IMR-90 (cell line): ENCODE results near the gene ADD1. TPM values are rescaled to one million over a fixed set of nuclear protein-coding genes. Genes with fewer than 3 reads are reported as not detected.

Source experiments
- ATAC-seq: fragments of 200-7000 bp; cut with Tn5 transposase; 2 replicates; pipeline ENCODE4 v1.9.1; 2020; ENCODE audit warnings: low read depth, mild to moderate bottlenecking, moderate library complexity
- BruUV-seq: library from RNA; stranded (reverse); fragments of 400-500 nt; replicated peaks from 2 replicates; lab custom pipeline; 2021; lab: Mats Ljungman, UMichigan
- CTCF ChIA-PET: fragments of 300-600 bp; formaldehyde crosslinking; extraction: SDS; loops from one replicate; lab custom pipeline; 2021; ENCODE audit warnings: antibody characterized with exemption; lab: Yijun Ruan, JAX
- POLR2A ChIA-PET: fragments of 300-600 bp; sonication (Branson Sonifier 250); formaldehyde crosslinking; loops from one replicate; lab custom pipeline; 2022; ENCODE audit warnings: antibody characterized with exemption; ENCODE audit not compliant: unreplicated experiment; lab: Charles Lee
- DNase-seq: peaks from one replicate; pipeline ENCODE4 v3.0.0; 2013
- H2AFZ ChIP-seq: replicated peaks from 2 replicates; pipeline ENCODE3; 2013; ENCODE audit warnings: low read length, mild to moderate bottlenecking; ENCODE audit not compliant: poor library complexity
- H2AK5ac ChIP-seq: 2 replicates; pipeline ENCODE4 v1.6.1; 2013; ENCODE audit warnings: low read depth, low read length, inconsistent platforms
- H2AK9ac ChIP-seq: replicated peaks from 2 replicates; pipeline ENCODE3; 2013; ENCODE audit warnings: mild to moderate bottlenecking, low read depth, low read length, moderate library complexity; ENCODE audit not compliant: poor library complexity
- H2BK120ac ChIP-seq: 2 replicates; pipeline ENCODE4 v1.6.1; 2013; ENCODE audit warnings: low read depth, low read length, inconsistent platforms
- H2BK15ac ChIP-seq: 3 replicates; pipeline ENCODE4 v1.6.1; 2013; ENCODE audit warnings: low read depth, low read length, inconsistent platforms
- H2BK20ac ChIP-seq: 2 replicates; pipeline ENCODE4 v1.6.1; 2013; ENCODE audit warnings: low read depth, mild to moderate bottlenecking, inconsistent platforms, low read length, moderate library complexity
- H2BK5ac ChIP-seq: 2 replicates; pipeline ENCODE4 v1.6.1; 2013; ENCODE audit warnings: mild to moderate bottlenecking, low read depth, low read length, inconsistent platforms; ENCODE audit not compliant: poor library complexity, severe bottlenecking
- H3K14ac ChIP-seq: replicated peaks from 2 replicates; pipeline ENCODE4 v1.6.1; 2013; ENCODE audit warnings: low read depth, low read length, inconsistent platforms
- H3K18ac ChIP-seq: 2 replicates; pipeline ENCODE4 v1.6.1; 2013; ENCODE audit warnings: low read depth, low read length, control low read depth
- H3K23ac ChIP-seq: 2 replicates; pipeline ENCODE4 v1.6.1; 2013; ENCODE audit warnings: low read depth, low read length, inconsistent platforms
- H3K27ac ChIP-seq: 2 replicates; pipeline ENCODE4 v1.5.1; 2013; ENCODE audit warnings: mild to moderate bottlenecking, control low read depth, low read length; ENCODE audit not compliant: insufficient read depth
- H3K27me3 ChIP-seq: 2 replicates; pipeline ENCODE4 v1.6.1; 2013; ENCODE audit warnings: low read length; ENCODE audit not compliant: control insufficient read depth, insufficient read depth
- H3K36me3 ChIP-seq: 2 replicates; pipeline ENCODE4 v1.6.1; 2013; ENCODE audit warnings: low read length, mixed read lengths; ENCODE audit not compliant: control insufficient read depth, insufficient read depth
- H3K4ac ChIP-seq: 2 replicates; pipeline ENCODE4 v1.6.1; 2013; ENCODE audit warnings: low read depth, low read length, inconsistent platforms
- H3K4me1 ChIP-seq: 2 replicates; pipeline ENCODE4 v1.6.1; 2013; ENCODE audit warnings: low read length, mixed read lengths; ENCODE audit not compliant: control insufficient read depth, insufficient read depth
- H3K4me2 ChIP-seq: 2 replicates; pipeline ENCODE4 v1.6.1; 2013; ENCODE audit warnings: low read depth, mild to moderate bottlenecking, control low read depth, low read length, moderate library complexity
- H3K4me3 ChIP-seq: 2 replicates; pipeline ENCODE4 v1.5.1; 2013; ENCODE audit warnings: low read depth, mild to moderate bottlenecking, control low read depth, low read length, moderate library complexity; ENCODE audit not compliant: insufficient read depth
- H3K56ac ChIP-seq: 2 replicates; pipeline ENCODE4 v1.6.1; 2013; ENCODE audit warnings: low read length, inconsistent platforms; ENCODE audit not compliant: insufficient read depth; ENCODE audit errors: extremely low read depth
- H3K79me1 ChIP-seq, 2 experiments: 2 replicates each; pipeline ENCODE4 v1.6.1; 2013; ENCODE audit warnings: low read length in 2 of 2, inconsistent platforms in 1 of 2, low read depth in 1 of 2
- H3K9ac ChIP-seq: 2 replicates; pipeline ENCODE4 v1.6.1; 2013; ENCODE audit warnings: low read depth, low read length, control low read depth
- H3K9me1 ChIP-seq: 2 replicates; pipeline ENCODE4 v1.6.1; 2013; ENCODE audit warnings: low read length, inconsistent platforms; ENCODE audit not compliant: insufficient read depth
- H3K9me3 ChIP-seq: 2 replicates; pipeline ENCODE4 v1.6.1; 2013; ENCODE audit warnings: low read length; ENCODE audit not compliant: control insufficient read depth, insufficient read depth
- H4K20me1 ChIP-seq: 2 replicates; pipeline ENCODE4 v1.6.1; 2013; ENCODE audit warnings: low read length, inconsistent platforms; ENCODE audit not compliant: insufficient read depth
- H4K5ac ChIP-seq: 2 replicates; pipeline ENCODE4 v1.6.1; 2013; ENCODE audit warnings: mild to moderate bottlenecking, low read depth, low read length, control low read depth
- H4K8ac ChIP-seq, 2 experiments: 2 replicates each; pipeline ENCODE4 v1.6.1; 2013; ENCODE audit warnings: low read depth in 2 of 2, low read length in 2 of 2, control low read depth in 1 of 2, inconsistent platforms in 1 of 2
- H4K91ac ChIP-seq: 2 replicates; pipeline ENCODE4 v1.6.1; 2013; ENCODE audit warnings: low read depth, low read length, inconsistent platforms; ENCODE audit not compliant: insufficient read depth
- BHLHE40 ChIP-seq: fragments of 150-350 bp; IDR thresholded peaks from 2 replicates; pipeline ENCODE4 v1.6.1; 2016; ENCODE audit warnings: mild to moderate bottlenecking, low read depth, low read length
- CEBPB ChIP-seq: IDR thresholded peaks from 2 replicates; pipeline ENCODE4 v1.6.1; 2012; ENCODE audit warnings: low read depth, low read length, improper control_type of control experiment
- CHD1 ChIP-seq: IDR thresholded peaks from 2 replicates; pipeline ENCODE4 v1.6.1; 2012; ENCODE audit warnings: low read depth, low read length, improper control_type of control experiment
- CTCF ChIP-seq: conservative IDR thresholded peaks from 2 replicates; pipeline ENCODE4 v1.5.1; 2012; ENCODE audit warnings: mild to moderate bottlenecking, low read depth, low read length, improper control_type of control experiment
- ELK1 ChIP-seq: fragments of 150-350 bp; IDR thresholded peaks from 2 replicates; pipeline ENCODE4 v1.6.1; 2016; ENCODE audit warnings: low read depth, mild to moderate bottlenecking, low read length, moderate library complexity, borderline replicate concordance
- FOS ChIP-seq: fragments of 150-350 bp; IDR thresholded peaks from 2 replicates; pipeline ENCODE4 v1.6.1; 2016; ENCODE audit warnings: low read depth, low read length
- MAFK ChIP-seq: IDR thresholded peaks from 2 replicates; pipeline ENCODE4 v1.6.1; 2012; ENCODE audit warnings: low read depth, low read length, improper control_type of control experiment
- MAZ ChIP-seq: IDR thresholded peaks from 2 replicates; pipeline ENCODE4 v1.6.1; 2012; ENCODE audit warnings: low read depth, mild to moderate bottlenecking, low read length, improper control_type of control experiment, moderate library complexity, borderline replicate concordance
- MXI1 ChIP-seq: IDR thresholded peaks from 2 replicates; pipeline ENCODE4 v1.6.1; 2012; ENCODE audit warnings: low read depth, mild to moderate bottlenecking, low read length, moderate library complexity, borderline replicate concordance
- NFE2L2 ChIP-seq: fragments of 150-350 bp; IDR thresholded peaks from 2 replicates; pipeline ENCODE4 v1.6.1; 2016; ENCODE audit warnings: low read depth, mild to moderate bottlenecking, low read length
- POLR2A ChIP-seq: IDR thresholded peaks from 2 replicates; pipeline ENCODE4 v1.6.1; 2012; ENCODE audit warnings: mild to moderate bottlenecking, low read depth, low read length
- RAD21 ChIP-seq: IDR thresholded peaks from 2 replicates; pipeline ENCODE4 v1.6.1; 2012; ENCODE audit warnings: low read length, improper control_type of control experiment
- RCOR1 ChIP-seq: IDR thresholded peaks from 2 replicates; pipeline ENCODE4 v1.6.1; 2012; ENCODE audit warnings: mild to moderate bottlenecking, low read length, improper control_type of control experiment; ENCODE audit not compliant: insufficient replicate concordance
- RFX5 ChIP-seq: IDR thresholded peaks from 2 replicates; pipeline ENCODE4 v1.8.0; 2012; ENCODE audit warnings: low read depth, mild to moderate bottlenecking, low read length, moderate library complexity
- SMC3 ChIP-seq: fragments of 150-350 bp; IDR thresholded peaks from 2 replicates; pipeline ENCODE4 v1.6.1; 2016; ENCODE audit warnings: low read depth, mild to moderate bottlenecking, antibody characterized with exemption, low read length, moderate library complexity
- USF2 ChIP-seq: fragments of 150-350 bp; IDR thresholded peaks from 2 replicates; pipeline ENCODE4 v1.6.1; 2017; ENCODE audit warnings: mild to moderate bottlenecking, antibody characterized with exemption, low read length, low read depth
- WGBS, 2 experiments: methylation state at CpG; one replicate each; pipeline versions ENCODE4 v1.1.5 to v1.1.7; 2013; ENCODE audit warnings: missing lambda C conversion rate in 2 of 2; ENCODE audit not compliant: insufficient read length in 1 of 2; ENCODE audit errors: extremely low coverage in 2 of 2; 5-methylcytosine and 5-hydroxymethylcytosine counted together
- dilution Hi-C: fragments of 300-500 bp; cut with HindIII; formaldehyde crosslinking; loops from one replicate; pipeline ENCODE4 v1.14.3; 2018; ENCODE audit warnings: low sequenced_read_pairs; ENCODE audit not compliant: unreplicated experiment
- in situ Hi-C: fragments of 300-500 bp; cut with MboI; formaldehyde crosslinking; loops from 3 replicates; pipeline ENCODE4 v1.14.3; 2019; ENCODE audit warnings: low sequenced_read_pairs, inconsistent platforms, mixed read lengths
- intact Hi-C: fragments of 100-400 bp; cut with micrococcal nuclease; formaldehyde crosslinking; loops from 2 replicates; pipeline ENCODE4 v1.10.0; 2022
- polyA plus RNA-seq, 3 experiments: library from polyadenylated mRNA; depleted of rRNA; stranded (reverse); fragments of >200 nt; gene quantifications; 2 replicates each; pipeline ENCODE4 v1.2.3, GENCODE V29; 2012; ENCODE audit warnings: low replicate concordance in 1 of 3
- total RNA-seq: library from RNA; depleted of rRNA; stranded (reverse); fragments of >200 nt; gene quantifications from 2 replicates; pipeline ENCODE4 v1.2.3, GENCODE V29; 2012

Gene ADD1
- total and polyA plus RNA-seq, 2 of the 4 experiments (the other 2 are of a cell fraction) = 122 to 215 TPM

- Histone ChIP-seq H3K14ac (0 out of 2 replicates have a peak overlapping the region, but pooled peaks have one; percentile 20), H3K9ac (no peak overlapping the region), H3K4me2 (no peak overlapping the region; the same call in 1 of the 2 replicates), H3K27me3 (no peaks in the 10 kb centered on the region), H2AK5ac (no peak overlapping the region), H3K27ac (no peak overlapping the region), H3K4ac (no peak overlapping the region), H2BK20ac (no peak overlapping the region), H3K36me3 (peaks cover 2% of the 10 kb centered on the region; the same call in 1 of the 2 replicates), H3K9me1 (peaks cover 26% of the 10 kb centered on the region), H2BK120ac (no peak overlapping the region), H2AFZ (no peak overlapping the region), H3K9me3 (no peaks in the 10 kb centered on the region), H3K79me1 (peaks cover 18 to 76% of the 10 kb centered on the region in 2 experiments), H3K56ac (no peak overlapping the region), H2BK15ac (no peak overlapping the region), H3K4me1 (peaks cover 27% of the 10 kb centered on the region), H2AK9ac (no peak overlapping the region), H4K20me1 (peaks cover 73% of the 10 kb centered on the region), H2BK5ac (no peak overlapping the region), H4K5ac (no peak overlapping the region), H4K91ac (no peak overlapping the region), H3K4me3 (no peak overlapping the region), H3K18ac (no peak overlapping the region), H3K23ac (peak overlapping the region; percentile 13; the same call in 1 of the 2 replicates), H4K8ac (no peak overlapping the region)
- dilution Hi-C loops (no loop called here), in situ Hi-C loops (no loop called here), intact Hi-C loops (no loop called here)
- no TSS peak for BruUV-seq
- ChIA-PET POLR2A (no interaction called here), CTCF (no interaction called here)
- whole genome bisulfite sequencing, 2 experiments = no CpG with 5 or more reads among the region's 6 CpGs
- DNase-seq (no peak), ATAC-seq (no peak)
- TF ChIP-seq RAD21 = no peak
- no peak for TF ChIP-seq CEBPB
- no peak for TF ChIP-seq USF2
- TF ChIP-seq ELK1 = no peak
- TF ChIP-seq FOS = no peak
- no peak for TF ChIP-seq POLR2A
- TF ChIP-seq MAFK = no peak
- no peak for TF ChIP-seq BHLHE40
- TF ChIP-seq SMC3 = no peak
- TF ChIP-seq NFE2L2 = no peak
- no peak for TF ChIP-seq MXI1
- TF ChIP-seq RFX5 = no peak
- TF ChIP-seq RCOR1 = no peak
- no peak for TF ChIP-seq CHD1
- no peak for TF ChIP-seq MAZ
- TF ChIP-seq CTCF = no peak
Observed at GRCh38 chr4:2869659-2870058, 26.0 kb downstream of the ADD1 start.
